A549 (cell line): ENCODE measurements around the gene FOXC2.

Experiments used
- ATOH8 ChIP-seq: fragments of 250-450 bp; sonication (Bioruptor Pico); IDR thresholded peaks from 2 replicates; pipeline ENCODE4 v1.5.0; 2020; ENCODE audit warnings: low read depth, mild to moderate bottlenecking, moderate library complexity
- EP300 ChIP-seq, 2 experiments: fragments of >200 bp; sonication (Bioruptor Twin); formaldehyde crosslinking; IDR thresholded peaks; 2 replicates in 1 of 2; 3 replicates in 1 of 2; pipeline ENCODE4 v1.6.1; 2016 to 2017
- HEYL ChIP-seq: fragments of 250-450 bp; sonication (Bioruptor Pico); IDR thresholded peaks from 2 replicates; pipeline ENCODE4 v1.8.0; 2021; ENCODE audit warnings: mild to moderate bottlenecking, moderate library complexity
- MAFK ChIP-seq: fragments of 450-650 bp; IDR thresholded peaks from 2 replicates; pipeline ENCODE4 v1.6.1; 2014; ENCODE audit not compliant: partially characterized antibody
- MYC ChIP-seq: IDR thresholded peaks from 2 replicates; pipeline ENCODE4 v1.6.1; 2012; ENCODE audit warnings: mild to moderate bottlenecking, inconsistent platforms, low read length, improper control_type of control experiment, borderline replicate concordance
- NFE2L2 ChIP-seq: fragments of 150-350 bp; conservative IDR thresholded peaks from 2 replicates; pipeline ENCODE4 v1.6.1; 2014; ENCODE audit warnings: low read length
- POLR2A ChIP-seq: IDR thresholded peaks from 2 replicates; pipeline ENCODE4 v1.6.1; 2012; ENCODE audit warnings: mild to moderate bottlenecking, low read length
- POLR2AphosphoS2 ChIP-seq: conservative IDR thresholded peaks from 2 replicates; pipeline ENCODE4 v1.6.1; 2012; ENCODE audit warnings: low read length, improper control_type of control experiment, inconsistent platforms
- RFX5 ChIP-seq: fragments of 450-650 bp; IDR thresholded peaks from 2 replicates; pipeline ENCODE4 v1.7.1; 2014; ENCODE audit warnings: antibody characterized with exemption, mild to moderate bottlenecking, moderate library complexity
- RNF2 ChIP-seq: fragments of 200-600 bp; sonication (generic); IDR thresholded peaks from 2 replicates; pipeline ENCODE4 v1.6.1; 2016; ENCODE audit warnings: low read depth, mild to moderate bottlenecking, antibody characterized with exemption, moderate library complexity, borderline replicate concordance
- TF ChIP-seq, protein P1 (sequence below): fragments of >200 bp; sonication (Bioruptor Twin); formaldehyde crosslinking; IDR thresholded peaks from 3 replicates; pipeline ENCODE4 v1.5.1; 2016
- TF ChIP-seq, protein P2 (sequence below): IDR thresholded peaks from 2 replicates; pipeline ENCODE4 v1.6.1; 2012

- no peak for TF ChIP-seq MYC
- no peak for TF ChIP-seq MAFK
- TF ChIP-seq, protein P1, sequence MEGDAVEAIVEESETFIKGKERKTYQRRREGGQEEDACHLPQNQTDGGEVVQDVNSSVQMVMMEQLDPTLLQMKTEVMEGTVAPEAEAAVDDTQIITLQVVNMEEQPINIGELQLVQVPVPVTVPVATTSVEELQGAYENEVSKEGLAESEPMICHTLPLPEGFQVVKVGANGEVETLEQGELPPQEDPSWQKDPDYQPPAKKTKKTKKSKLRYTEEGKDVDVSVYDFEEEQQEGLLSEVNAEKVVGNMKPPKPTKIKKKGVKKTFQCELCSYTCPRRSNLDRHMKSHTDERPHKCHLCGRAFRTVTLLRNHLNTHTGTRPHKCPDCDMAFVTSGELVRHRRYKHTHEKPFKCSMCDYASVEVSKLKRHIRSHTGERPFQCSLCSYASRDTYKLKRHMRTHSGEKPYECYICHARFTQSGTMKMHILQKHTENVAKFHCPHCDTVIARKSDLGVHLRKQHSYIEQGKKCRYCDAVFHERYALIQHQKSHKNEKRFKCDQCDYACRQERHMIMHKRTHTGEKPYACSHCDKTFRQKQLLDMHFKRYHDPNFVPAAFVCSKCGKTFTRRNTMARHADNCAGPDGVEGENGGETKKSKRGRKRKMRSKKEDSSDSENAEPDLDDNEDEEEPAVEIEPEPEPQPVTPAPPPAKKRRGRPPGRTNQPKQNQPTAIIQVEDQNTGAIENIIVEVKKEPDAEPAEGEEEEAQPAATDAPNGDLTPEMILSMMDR = no peak
- TF ChIP-seq, protein P2, sequence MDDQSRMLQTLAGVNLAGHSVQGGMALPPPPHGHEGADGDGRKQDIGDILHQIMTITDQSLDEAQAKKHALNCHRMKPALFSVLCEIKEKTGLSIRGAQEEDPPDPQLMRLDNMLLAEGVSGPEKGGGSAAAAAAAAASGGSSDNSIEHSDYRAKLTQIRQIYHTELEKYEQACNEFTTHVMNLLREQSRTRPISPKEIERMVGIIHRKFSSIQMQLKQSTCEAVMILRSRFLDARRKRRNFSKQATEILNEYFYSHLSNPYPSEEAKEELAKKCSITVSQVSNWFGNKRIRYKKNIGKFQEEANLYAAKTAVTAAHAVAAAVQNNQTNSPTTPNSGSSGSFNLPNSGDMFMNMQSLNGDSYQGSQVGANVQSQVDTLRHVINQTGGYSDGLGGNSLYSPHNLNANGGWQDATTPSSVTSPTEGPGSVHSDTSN = no peak
- no peak for TF ChIP-seq POLR2A
- no peak for TF ChIP-seq POLR2AphosphoS2
- TF ChIP-seq RFX5 = no peak
- no peak for TF ChIP-seq EP300 (IDR thresholded peaks at IDR 0.05)
- no peak for TF ChIP-seq HEYL (CRISPR knock-in tag)
- no peak for TF ChIP-seq ATOH8 (CRISPR knock-in tag)
- no peak for TF ChIP-seq RNF2
- TF ChIP-seq NFE2L2 = no peak
These were observed 18.4 kb downstream of the FOXC2 start for GRCh38 chr16:86584726-86585721.
